Frontal cortex (tissue), 4 donors: ENCODE measurements around the gene FAM53B. TPM values are rescaled to one million over a fixed set of nuclear protein-coding genes. Genes with fewer than 3 reads are reported as not detected.
A peak's percentile ranks its signal among the peaks of the same experiment; 100 is the strongest.

Experiments
- DNase-seq, 2 donors: peaks; one replicate each; pipeline ENCODE4 v3.0.0; 2012; ENCODE audit warnings: low spot score in 2 of 2
- FAIRE-seq: peaks from 2 replicates; lab custom pipeline; 2012; peaks lifted over from hg19 to GRCh38; lab: Jason Lieb, UNC
- total RNA-seq: library from RNA; depleted of rRNA; stranded (reverse); fragments of >200 nt; gene quantifications from one replicate; pipeline ENCODE4 v1.2.3, GENCODE V29; 2014
- donor health status: control.
- donor health status: control.
- donor health status: control.

Gene FAM53B
- total RNA-seq, 1 donor from 2014 or later, result 23.2 TPM

DNA sequence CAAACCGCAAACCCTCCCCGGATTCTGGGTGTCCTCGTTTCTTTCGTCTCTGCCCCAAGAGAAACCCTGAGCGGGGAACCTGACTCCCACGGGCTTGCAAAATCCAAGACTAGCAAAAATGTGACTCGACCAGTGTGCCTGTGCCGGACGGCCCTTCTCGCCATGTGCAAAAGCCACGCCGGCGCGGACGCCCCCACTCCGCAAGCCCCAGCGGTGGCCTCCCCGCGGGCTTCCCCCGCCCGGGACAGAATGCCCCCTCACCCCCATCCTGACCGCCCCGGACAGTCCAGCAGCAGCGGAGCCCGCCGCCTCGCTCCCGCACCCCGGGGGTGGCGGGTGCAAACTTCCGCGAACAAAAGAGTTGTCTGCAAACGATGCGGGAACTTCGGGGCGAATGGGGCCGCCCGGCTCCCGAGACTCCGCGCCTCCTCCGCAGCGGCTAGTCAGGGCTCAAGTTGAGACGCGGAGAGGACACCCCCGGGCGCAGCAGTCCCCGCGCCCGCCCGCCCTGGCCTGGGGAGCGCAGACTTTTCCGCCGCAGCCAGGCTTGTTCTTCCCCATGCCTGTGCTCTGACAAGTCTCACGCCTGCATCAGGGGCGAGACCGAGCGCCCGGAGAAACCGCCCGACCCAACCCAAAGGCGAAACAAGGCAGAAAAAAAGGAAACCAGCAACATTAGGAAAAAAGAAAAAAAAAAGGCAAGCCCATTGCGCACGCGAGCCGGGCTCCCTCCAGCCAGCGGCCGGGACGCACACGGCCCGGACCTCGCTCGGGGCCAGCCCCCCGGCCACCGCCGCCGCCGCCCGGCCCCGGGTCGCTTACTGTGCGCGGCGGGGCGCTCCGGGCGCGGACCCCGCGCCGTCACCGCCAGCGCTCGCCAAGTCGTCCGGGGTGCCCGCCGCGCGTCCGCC lies 732 bp downstream of the FAM53B start:
- no peak for FAIRE-seq
- peak in 1 of 2 donors; percentile 32 for DNase-seq

DNA sequence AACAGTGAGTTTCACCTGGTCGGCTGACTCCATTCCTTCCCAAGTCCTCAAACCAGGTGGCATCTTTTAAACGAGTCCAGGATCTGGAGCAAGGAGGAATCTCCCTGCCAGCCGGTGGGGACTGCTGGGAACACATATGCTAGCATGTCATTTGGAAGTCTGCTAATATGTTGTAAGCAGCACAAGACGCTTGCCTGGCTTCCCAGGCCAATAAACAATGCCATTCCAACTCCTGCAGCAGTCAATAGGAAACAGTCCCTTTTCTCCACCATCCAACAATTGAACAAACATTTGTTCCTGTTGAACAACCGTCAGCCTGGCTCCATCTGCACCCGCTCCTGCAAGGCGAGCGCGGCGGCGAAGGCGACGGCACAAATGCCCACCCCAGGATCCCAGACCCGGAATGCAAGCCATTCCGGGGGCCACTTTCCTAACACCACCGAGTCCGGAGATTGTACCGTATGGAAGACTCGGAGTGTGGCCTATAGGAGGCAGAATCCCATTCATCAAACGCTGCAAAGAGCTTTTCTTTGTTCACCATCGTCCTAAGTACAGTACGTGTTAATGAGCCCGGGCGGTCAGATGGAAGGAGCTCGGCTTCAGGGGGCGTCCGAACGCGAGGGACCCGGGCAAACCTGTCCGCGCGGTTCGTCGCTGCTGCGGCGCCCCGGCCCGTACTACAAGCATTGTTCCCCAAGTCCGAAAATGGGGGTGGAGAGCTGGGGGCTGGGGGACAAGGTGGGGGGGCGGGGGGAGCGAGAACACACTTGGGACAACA lies 1.6 kb downstream of the FAM53B start:
- FAIRE-seq, result no peak
- DNase-seq, result no peak

DNA sequence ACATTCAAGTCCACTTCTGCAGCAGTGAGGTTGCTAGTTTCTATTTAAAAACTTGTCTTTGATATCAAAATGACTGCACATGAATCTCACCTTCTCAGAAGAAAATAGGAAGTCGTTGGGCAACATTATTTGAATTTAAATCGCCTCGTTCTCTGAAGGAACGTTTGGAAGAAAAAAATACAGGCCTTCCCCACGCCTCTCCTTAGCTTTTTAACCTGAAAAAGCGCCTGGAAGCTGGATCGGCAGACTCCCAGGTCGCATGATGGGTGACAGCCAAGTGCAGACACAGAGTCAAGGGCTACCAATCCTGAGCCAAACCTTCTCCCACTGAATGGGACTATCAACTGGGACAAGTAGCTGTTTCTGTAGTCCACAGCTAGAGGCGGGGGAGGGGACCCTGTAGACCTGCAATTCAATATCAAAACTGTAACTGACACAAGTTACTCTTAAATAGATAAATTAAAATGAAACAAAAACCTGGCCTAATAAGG lies 2.2 kb downstream of the FAM53B start:
- DNase-seq (no peak), FAIRE-seq (no peak)

- peak; percentile 76 to 77 for DNase-seq
- no peak for FAIRE-seq
Measured at GRCh38 chr10:124741281-124741921, 2.8 kb downstream of the FAM53B start.

- peak in 1 of 2 donors; percentile 32 for DNase-seq
- FAIRE-seq, result no peak
Measured at GRCh38 chr10:124740369-124741280, 3.6 kb downstream of the FAM53B start.

DNA sequence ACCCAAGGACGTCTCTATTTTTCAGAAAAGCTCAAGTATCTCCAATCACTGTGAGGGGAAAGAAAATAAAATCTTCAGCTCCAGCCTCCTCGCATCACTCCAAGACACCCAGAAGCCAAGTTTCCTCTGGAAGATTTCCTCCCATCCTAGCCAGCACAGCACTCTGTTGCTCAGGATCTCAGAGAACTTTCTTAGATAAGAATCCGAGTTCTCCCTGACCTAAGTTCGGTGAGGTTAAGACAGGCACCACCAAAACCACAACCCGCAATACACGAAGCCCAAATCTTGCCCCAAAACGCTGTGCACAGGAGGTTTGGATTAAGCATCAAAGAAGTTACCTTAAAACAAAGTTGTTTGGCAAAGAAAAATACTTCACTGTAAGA lies 4.2 kb downstream of the FAM53B start:
- FAIRE-seq (no peak), DNase-seq (no peak)

GRCh38 chr10:124739119-124739921 lies 4.9 kb downstream of the FAM53B start:
- FAIRE-seq (no peak), DNase-seq (no peak)

DNA sequence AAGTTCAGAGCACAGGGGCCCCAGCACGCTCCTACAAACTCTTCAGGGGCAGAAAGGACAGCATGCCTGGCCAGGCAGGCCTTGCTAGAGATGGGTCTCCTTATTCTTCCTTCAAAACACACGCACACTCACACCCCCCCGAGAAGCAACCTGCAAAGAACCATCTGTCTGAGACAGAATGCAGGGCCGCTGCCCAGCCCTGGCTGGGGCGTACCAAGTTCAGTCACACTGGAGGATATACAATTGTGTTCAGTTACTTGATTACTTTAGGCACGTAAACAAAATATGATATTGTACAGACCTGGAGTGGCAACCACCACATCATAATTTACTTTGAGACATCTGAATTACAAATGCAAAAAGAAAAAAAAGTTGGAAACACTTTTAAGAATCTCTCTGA lies 5.7 kb downstream of the FAM53B start:
- DNase-seq (no peak), FAIRE-seq (no peak)

DNA sequence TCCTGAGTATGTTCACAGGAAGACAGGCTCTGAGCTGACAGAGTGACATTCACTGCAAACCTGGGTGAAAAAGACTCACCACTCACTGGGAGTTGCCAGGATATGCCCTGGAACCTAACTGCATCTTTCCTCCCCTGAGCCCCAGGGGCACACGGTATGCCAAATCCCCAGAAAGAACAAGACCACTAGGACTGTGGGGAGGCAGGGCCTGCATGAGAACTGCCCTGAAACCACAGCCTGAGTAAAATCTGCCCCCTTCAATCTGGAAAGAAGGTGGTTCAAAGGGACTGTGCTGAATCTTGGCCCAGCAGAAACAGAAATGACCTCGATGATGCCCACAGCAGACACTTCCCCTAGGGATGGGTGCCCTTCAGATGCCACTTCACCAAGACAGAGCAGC lies 6.5 kb downstream of the FAM53B start:
- DNase-seq, result no peak
- no peak for FAIRE-seq

DNA sequence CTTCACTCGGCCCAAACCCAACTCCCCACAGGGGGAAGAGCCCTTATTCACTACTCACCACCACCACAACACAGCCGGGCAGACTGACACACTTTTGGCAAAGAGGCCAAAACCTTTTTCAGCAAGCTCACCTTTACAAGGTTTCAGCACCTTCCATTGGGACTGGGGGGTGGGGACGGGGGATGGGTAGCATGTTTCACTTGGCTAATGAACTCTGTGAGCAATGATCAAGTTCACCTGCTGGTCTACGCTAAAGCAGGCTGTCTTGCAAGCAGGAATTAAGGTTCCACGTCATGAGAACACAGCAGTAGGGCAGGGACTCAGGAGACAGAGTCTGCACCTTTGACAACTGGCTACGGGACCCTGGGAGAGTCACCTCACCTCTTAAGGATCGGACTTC lies 7.0 kb downstream of the FAM53B start:
- DNase-seq (no peak), FAIRE-seq (no peak)

DNA sequence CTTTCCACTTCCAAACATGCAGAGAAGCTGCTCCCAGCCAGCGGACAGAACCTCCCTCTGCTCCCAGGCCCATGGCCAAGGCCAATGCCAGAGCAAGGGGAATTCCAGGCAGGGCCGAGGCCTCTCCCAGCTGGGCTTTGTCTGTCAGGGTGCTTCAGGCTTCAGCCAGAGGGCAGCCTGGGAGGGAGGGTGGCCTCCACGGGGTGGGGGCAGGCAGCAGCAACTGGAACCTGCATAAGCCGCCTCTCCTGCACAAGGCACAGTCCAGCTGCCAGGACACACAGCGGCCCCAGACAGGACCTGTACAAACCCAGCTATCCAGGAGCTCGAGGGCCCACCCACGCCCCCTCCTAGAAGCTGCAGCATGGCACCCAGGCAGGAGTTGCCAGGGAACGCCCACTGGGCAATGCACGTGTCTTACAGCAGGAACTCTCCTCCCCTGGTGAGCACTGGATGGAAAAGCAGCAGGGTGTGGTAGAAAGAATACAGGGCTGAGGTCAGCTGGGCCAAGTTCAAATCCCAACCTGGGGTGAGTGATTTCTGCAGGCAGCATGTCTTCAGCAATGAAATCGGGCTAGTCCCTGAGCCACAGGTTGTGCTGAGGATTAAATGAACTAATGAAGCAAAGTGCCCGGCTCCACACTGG lies 7.6 kb downstream of the FAM53B start:
- FAIRE-seq (no peak), DNase-seq (peak in 1 of 2 donors; percentile 50)

DNA sequence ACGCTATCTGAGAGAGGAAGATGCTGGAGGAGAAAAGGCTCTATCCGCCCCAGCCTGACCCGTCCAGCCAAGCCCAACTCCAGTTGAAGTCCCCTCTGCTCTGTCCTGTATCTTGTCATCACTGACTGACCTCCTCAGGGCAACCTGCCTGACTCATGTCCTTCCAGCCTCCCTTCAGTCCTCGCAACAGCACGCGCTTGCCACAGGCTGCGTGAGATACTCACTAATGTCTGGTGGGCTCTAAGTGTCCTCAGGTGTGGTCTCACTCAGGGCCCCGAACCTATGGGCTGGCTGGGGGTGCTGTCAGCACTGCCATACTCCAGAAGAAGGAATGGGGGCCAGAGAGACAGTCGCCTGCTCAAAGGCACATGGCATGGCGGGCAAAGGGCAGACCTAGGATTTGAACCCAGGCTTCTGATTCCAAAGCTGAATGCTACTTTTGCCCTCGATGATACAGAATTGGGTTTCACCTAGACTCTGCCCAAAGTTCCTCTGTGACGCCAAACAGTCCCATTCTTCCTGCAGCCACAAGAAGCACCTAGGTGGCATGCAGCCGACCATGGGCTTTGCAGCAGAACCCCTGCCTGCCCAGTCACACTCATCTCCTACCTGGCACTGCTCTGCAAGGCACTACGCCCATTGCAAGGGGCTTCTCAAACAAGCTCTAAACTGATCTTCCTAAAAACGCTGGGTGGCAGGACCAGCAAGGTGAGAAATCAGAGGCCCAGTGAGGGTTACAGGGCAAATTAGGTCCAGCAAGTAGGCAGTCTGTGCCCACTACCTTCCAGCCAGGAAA lies 8.5 kb downstream of the FAM53B start:
- FAIRE-seq (no peak), DNase-seq (no peak)

GRCh38 chr10:124734311-124735166 lies 9.6 kb downstream of the FAM53B start:
- no peak for DNase-seq
- FAIRE-seq, result no peak

- FAIRE-seq, result no peak
Measured at GRCh38 chr10:124733571-124734245, 10.5 kb downstream of the FAM53B start.

DNA sequence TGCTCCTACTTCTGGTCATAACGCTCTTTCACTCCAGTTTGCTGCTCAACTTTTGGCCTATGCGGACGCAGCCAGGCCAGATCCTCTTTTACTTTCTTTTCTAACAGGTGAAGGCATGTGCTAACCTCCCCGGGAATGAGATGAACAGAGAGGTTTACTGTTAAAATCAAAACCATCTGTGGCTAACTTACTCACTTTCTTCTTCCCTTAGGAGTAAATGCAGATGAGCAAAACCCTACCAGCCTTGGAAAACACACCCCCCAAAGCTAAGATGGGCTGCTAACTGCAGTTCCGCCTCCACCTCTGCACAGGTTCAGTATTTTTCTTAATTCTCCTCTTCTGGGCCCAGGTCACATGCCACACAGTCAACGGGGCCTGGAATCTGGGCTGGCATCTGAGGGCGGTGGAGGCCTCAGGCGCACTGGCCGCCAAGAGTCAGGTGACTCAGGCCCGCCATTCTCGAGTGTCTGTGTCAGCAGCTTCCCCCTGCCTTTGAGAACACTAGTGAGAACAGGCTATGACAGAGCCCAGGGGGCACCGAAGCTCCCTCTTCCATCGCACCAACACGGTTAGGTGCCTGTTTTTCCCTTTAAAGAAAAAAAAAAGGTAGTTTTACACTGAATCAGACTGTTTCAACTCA lies 11.1 kb downstream of the FAM53B start:
- FAIRE-seq, result no peak
- peak in 1 of 2 donors; percentile 24 for DNase-seq

More at GRCh38 chr10:124733571-124734245, 10.5 kb downstream of the FAM53B start:
- no peak for DNase-seq
